BE2C (cell line): ENCODE results near the gene PCSK5.
A peak's percentile ranks its signal among the peaks of the same experiment; 100 is the strongest.

Experiments
- DNase-seq: peaks from one replicate; pipeline ENCODE4 v3.0.0-alpha.2; 2020
- H3K27me3 ChIP-seq: fragments of 250-450 bp; sonication (Bioruptor Pico); 2 replicates; pipeline ENCODE4 v1.5.1; 2020; ENCODE audit warnings: mild to moderate bottlenecking
- H3K36me3 ChIP-seq: fragments of 250-450 bp; sonication (Bioruptor Pico); 2 replicates; pipeline ENCODE4 v1.5.1; 2020; ENCODE audit warnings: mild to moderate bottlenecking
- H3K4me1 ChIP-seq: fragments of 250-450 bp; sonication (Bioruptor Pico); 2 replicates; pipeline ENCODE4 v1.5.1; 2020
- H3K4me3 ChIP-seq: 2 replicates; pipeline ENCODE4 v1.5.1; 2011; ENCODE audit warnings: low read depth, low read length
- H3K9me3 ChIP-seq: fragments of 250-450 bp; sonication (Bioruptor Pico); 2 replicates; pipeline ENCODE4 v1.5.1; 2020
- TF ChIP-seq, protein P1 (sequence below): IDR thresholded peaks from 2 replicates; pipeline ENCODE4 v1.5.1; 2012; ENCODE audit warnings: mild to moderate bottlenecking, low read depth, low read length

Gene PCSK5

GRCh38 chr9:76390656-76391055 is 500.2 kb downstream of the PCSK5 start:
- H3K4me1 ChIP-seq: no peaks in the 10 kb centered on the region
- H3K27me3 ChIP-seq: no peaks in the 10 kb centered on the region
- no peak overlapping the region for H3K4me3 ChIP-seq
- TF ChIP-seq, protein P1, sequence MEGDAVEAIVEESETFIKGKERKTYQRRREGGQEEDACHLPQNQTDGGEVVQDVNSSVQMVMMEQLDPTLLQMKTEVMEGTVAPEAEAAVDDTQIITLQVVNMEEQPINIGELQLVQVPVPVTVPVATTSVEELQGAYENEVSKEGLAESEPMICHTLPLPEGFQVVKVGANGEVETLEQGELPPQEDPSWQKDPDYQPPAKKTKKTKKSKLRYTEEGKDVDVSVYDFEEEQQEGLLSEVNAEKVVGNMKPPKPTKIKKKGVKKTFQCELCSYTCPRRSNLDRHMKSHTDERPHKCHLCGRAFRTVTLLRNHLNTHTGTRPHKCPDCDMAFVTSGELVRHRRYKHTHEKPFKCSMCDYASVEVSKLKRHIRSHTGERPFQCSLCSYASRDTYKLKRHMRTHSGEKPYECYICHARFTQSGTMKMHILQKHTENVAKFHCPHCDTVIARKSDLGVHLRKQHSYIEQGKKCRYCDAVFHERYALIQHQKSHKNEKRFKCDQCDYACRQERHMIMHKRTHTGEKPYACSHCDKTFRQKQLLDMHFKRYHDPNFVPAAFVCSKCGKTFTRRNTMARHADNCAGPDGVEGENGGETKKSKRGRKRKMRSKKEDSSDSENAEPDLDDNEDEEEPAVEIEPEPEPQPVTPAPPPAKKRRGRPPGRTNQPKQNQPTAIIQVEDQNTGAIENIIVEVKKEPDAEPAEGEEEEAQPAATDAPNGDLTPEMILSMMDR: no peak
- no peaks in the 10 kb centered on the region for H3K9me3 ChIP-seq
- peaks cover 57% of the 10 kb centered on the region for H3K36me3 ChIP-seq
- no peak for DNase-seq

DNA sequence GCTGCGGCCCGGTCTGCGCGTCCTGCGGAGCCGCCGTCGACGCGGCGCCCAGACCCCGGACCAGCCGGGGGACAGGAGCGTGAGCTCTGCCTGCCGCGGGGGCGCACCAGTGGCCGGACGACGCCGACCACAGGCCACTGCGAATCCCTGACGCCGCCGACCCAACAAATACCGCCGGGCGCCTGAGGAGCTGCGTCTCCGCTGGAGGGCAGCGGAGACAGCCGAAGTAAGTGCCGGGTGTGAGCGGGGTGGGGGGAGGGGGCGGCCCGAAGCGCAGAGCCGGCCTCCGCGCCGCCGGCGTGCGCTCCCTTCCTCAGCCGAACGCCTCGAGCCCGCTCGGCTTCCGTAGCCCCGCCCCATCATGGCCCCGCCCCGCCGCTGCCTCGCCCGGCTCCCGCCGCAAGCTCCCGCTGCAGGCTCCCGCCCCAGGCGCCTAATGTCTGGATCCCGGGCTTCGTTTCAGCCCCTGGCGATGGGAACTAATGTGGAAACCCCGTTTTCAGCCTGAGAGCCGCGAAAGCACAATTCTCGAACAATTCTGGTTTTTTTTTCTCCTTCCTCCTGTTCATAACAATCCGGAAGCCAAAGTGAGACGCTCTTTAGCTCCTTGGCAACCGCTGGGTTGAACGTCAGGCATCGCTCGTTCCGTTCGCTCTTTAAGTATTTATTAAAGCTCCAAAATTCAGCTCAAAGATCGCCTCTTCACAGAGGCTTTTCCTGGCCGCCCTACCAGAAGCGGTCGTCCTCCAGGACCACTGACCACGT is 503.9 kb downstream of the PCSK5 start, which contains the start of gene RFK:
Gene RFK (minus strand): TSS at position 232 of the 765 bp plus-strand sequence. CDS start 255 bp downstream, outside the sequence.
- H3K27me3 ChIP-seq: no peaks in the 10 kb centered on the region
- no peaks in the 10 kb centered on the region for H3K4me1 ChIP-seq
- TF ChIP-seq, protein P1: peak; percentile 42
- peak within 1 kb of the TSS; percentile 85 for H3K4me3 ChIP-seq
- H3K9me3 ChIP-seq: no peaks in the 10 kb centered on the region
- peaks cover 26% of the 10 kb centered on the region for H3K36me3 ChIP-seq
- peak; percentile 97 for DNase-seq

- H3K4me1 ChIP-seq: no peaks in the 10 kb centered on the region
- peak overlapping the region; percentile 85 for H3K4me3 ChIP-seq
- H3K9me3 ChIP-seq: no peaks in the 10 kb centered on the region
- no peaks in the 10 kb centered on the region for H3K27me3 ChIP-seq
- peaks cover 24% of the 10 kb centered on the region for H3K36me3 ChIP-seq
- TF ChIP-seq, protein P1: no peak
- peak; percentile 81 for DNase-seq
These were observed 504.4 kb downstream of the PCSK5 start for GRCh38 chr9:76394960-76395252.

DNA sequence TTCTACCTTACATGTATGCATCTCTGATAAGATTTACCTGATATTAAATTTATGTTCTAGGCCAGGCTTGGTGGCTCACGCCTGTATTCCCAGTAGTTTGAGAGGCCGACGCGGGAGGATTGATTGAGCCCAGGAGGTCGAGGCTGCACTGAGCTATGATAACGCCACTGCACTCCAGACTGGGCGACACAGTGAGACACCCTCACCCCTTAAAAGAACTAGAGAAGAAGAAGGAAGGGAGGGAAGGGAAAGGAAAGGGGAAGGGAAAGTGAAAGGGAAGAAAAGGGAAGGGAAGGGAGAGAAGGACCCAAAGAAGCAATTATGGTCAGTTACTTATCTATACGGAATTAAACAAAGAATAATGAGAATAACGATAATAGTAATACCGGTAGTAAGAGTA is 504.9 kb downstream of the PCSK5 start:
- Histone ChIP-seq H3K4me1 (no peaks in the 10 kb centered on the region), H3K4me3 (peak overlapping the region; percentile 85), H3K27me3 (no peaks in the 10 kb centered on the region), H3K36me3 (peaks cover 19% of the 10 kb centered on the region), H3K9me3 (no peaks in the 10 kb centered on the region)
- TF ChIP-seq, protein P1: no peak
- no peak for DNase-seq

DNA sequence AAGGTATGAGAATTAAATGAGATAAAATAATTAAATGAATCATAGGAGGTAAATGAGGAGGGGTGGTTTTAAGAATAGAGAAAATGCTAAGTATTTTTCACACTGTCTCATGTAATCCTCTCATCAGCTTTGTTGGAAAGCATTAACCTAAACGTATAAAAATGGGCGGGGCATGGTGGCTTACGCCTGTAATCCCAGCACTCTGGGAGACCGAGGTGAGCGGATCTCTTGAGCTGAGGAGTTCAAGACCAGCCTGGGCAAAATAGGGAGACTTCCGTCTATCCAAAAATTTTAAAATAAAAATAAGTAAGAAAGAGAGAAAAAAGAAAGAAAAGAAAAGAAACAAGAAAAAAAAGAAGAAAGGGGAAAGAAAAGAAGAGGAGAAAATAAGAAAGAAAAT is 505.7 kb downstream of the PCSK5 start:
- Histone ChIP-seq H3K27me3 (no peaks in the 10 kb centered on the region), H3K9me3 (no peaks in the 10 kb centered on the region), H3K4me3 (no peak overlapping the region), H3K36me3 (peaks cover 15% of the 10 kb centered on the region), H3K4me1 (no peaks in the 10 kb centered on the region)
- TF ChIP-seq, protein P1: no peak
- DNase-seq: no peak

GRCh38 chr9:76396597-76396996 is 506.1 kb downstream of the PCSK5 start:
- H3K27me3 ChIP-seq: no peaks in the 10 kb centered on the region
- peaks cover 12% of the 10 kb centered on the region for H3K36me3 ChIP-seq
- TF ChIP-seq, protein P1: no peak
- H3K4me3 ChIP-seq: no peak overlapping the region
- no peaks in the 10 kb centered on the region for H3K9me3 ChIP-seq
- H3K4me1 ChIP-seq: no peaks in the 10 kb centered on the region
- DNase-seq: no peak
